H1 (cell line): ENCODE results near the gene RPSA. TPM values are rescaled to one million over a fixed set of nuclear protein-coding genes. Genes with fewer than 3 reads are reported as not detected.
A peak's percentile ranks its signal among the peaks of the same experiment; 100 is the strongest.

Experiments used
- CTCF ChIA-PET: fragments of 300-600 bp; sonication (Branson Sonifier 250); formaldehyde crosslinking; loops from one replicate; lab custom pipeline; 2021; ENCODE audit not compliant: partially characterized antibody; lab: Charles Lee
- POLR2A ChIA-PET: fragments of 300-600 bp; sonication (Branson Sonifier 250); formaldehyde crosslinking; loops from one replicate; lab custom pipeline; 2021; ENCODE audit warnings: inconsistent platforms; ENCODE audit not compliant: partially characterized antibody; lab: Charles Lee
- DNase-seq, 2 experiments: peaks; one replicate each; pipeline versions ENCODE4 v3.0.0 to v3.0.0-alpha.2; 2010 to 2022; ENCODE audit warnings: low spot score in 2 of 2, low read depth in 1 of 2, mixed read lengths in 1 of 2
- FAIRE-seq: peaks from 2 replicates; lab custom pipeline; 2011; peaks lifted over from hg19 to GRCh38; lab: Jason Lieb, UNC
- H2AFZ ChIP-seq: 2 replicates; pipeline ENCODE4 v1.8.1; 2012; ENCODE audit warnings: low read length, inconsistent platforms
- H2AK5ac ChIP-seq: 2 replicates; pipeline ENCODE4 v1.6.1; 2013; ENCODE audit warnings: low read depth, low read length
- H2BK120ac ChIP-seq: replicated peaks from 2 replicates; pipeline ENCODE3; 2013; ENCODE audit warnings: low read depth, low read length, inconsistent platforms
- H2BK12ac ChIP-seq: 2 replicates; pipeline ENCODE4 v1.6.1; 2013; ENCODE audit warnings: low read depth, low read length
- H2BK15ac ChIP-seq: 2 replicates; pipeline ENCODE4 v1.6.1; 2013; ENCODE audit warnings: low read length
- H2BK20ac ChIP-seq: 2 replicates; pipeline ENCODE4 v1.6.1; 2013; ENCODE audit warnings: low read length
- H2BK5ac ChIP-seq: 2 replicates; pipeline ENCODE4 v1.6.1; 2013; ENCODE audit warnings: low read depth, low read length
- H3K14ac ChIP-seq: 2 replicates; pipeline ENCODE4 v1.6.1; 2013; ENCODE audit warnings: inconsistent platforms; ENCODE audit not compliant: insufficient read length
- H3K18ac ChIP-seq: 2 replicates; pipeline ENCODE4 v1.6.1; 2013; ENCODE audit warnings: low read length; ENCODE audit errors: extremely low read depth
- H3K23ac ChIP-seq: 2 replicates; pipeline ENCODE4 v1.6.1; 2013; ENCODE audit warnings: inconsistent platforms; ENCODE audit not compliant: insufficient read length
- H3K23me2 ChIP-seq: 2 replicates; pipeline ENCODE4 v1.6.1; 2013; ENCODE audit warnings: low read depth, low read length
- H3K27ac ChIP-seq: 2 replicates; pipeline ENCODE4 v1.6.1; 2011; ENCODE audit warnings: low read depth, low read length, inconsistent platforms
- H3K27me3 ChIP-seq, 4 experiments: replicated peaks in 1 of 4; 1 replicate in 1 of 4; 2 replicates in 3 of 4; pipeline versions ENCODE4 v1.6.1 to v1.8.1; 2011 to 2013; ENCODE audit warnings: low read length in 3 of 4, mild to moderate bottlenecking in 3 of 4, inconsistent platforms in 2 of 4, mixed read lengths in 2 of 4, moderate library complexity in 1 of 4; ENCODE audit not compliant: control insufficient read depth in 3 of 4, insufficient read depth in 3 of 4; ENCODE audit errors: extremely low read depth in 1 of 4
- H3K36me3 ChIP-seq, 4 experiments: 2 replicates each; pipeline versions ENCODE4 v1.6.1 to v1.8.1; 2011 to 2013; ENCODE audit warnings: mild to moderate bottlenecking in 4 of 4, low read length in 3 of 4, moderate library complexity in 2 of 4, control low read depth in 1 of 4, inconsistent platforms in 1 of 4; ENCODE audit not compliant: insufficient read depth in 4 of 4, control insufficient read depth in 2 of 4
- H3K4ac ChIP-seq: replicated peaks from 2 replicates; pipeline ENCODE3; 2013; ENCODE audit warnings: low read length, low read depth, mixed read lengths, inconsistent platforms; ENCODE audit not compliant: insufficient read length
- H3K4me1 ChIP-seq, 4 experiments: replicated peaks in 1 of 4; 1 replicate in 1 of 4; 2 replicates in 3 of 4; pipeline versions ENCODE4 v1.6.1 to v1.8.1; 2011 to 2013; ENCODE audit warnings: low read length in 3 of 4, inconsistent platforms in 2 of 4, mixed read lengths in 1 of 4; ENCODE audit not compliant: insufficient read depth in 4 of 4, control insufficient read depth in 3 of 4
- H3K4me2 ChIP-seq, 2 experiments: 2 replicates each; pipeline versions ENCODE4 v1.6.1 to v1.8.1; 2011 to 2013; ENCODE audit warnings: low read depth in 2 of 2, low read length in 2 of 2, control low read depth in 1 of 2, inconsistent platforms in 1 of 2, mild to moderate bottlenecking in 1 of 2; ENCODE audit not compliant: insufficient read depth in 1 of 2
- H3K4me3 ChIP-seq, 4 experiments: fragments of 200-600, 300-600 bp in 1 of 4; sonication (generic), shearing (Covaris generic), sonication (Bioruptor Twin) in 1 of 4; 2 replicates each; pipeline versions ENCODE4 v1.5.1 to v1.8.1; 2011 to 2016; ENCODE audit warnings: low read length in 4 of 4, low read depth in 3 of 4, control low read depth in 2 of 4, inconsistent platforms in 2 of 4, mild to moderate bottlenecking in 2 of 4, mixed read lengths in 1 of 4, moderate library complexity in 1 of 4; ENCODE audit not compliant: insufficient read depth in 2 of 4; ENCODE audit errors: extremely low read depth in 1 of 4
- H3K56ac ChIP-seq: replicated peaks from 2 replicates; pipeline ENCODE3; 2013; ENCODE audit warnings: low read depth, mild to moderate bottlenecking, mixed read lengths, low read length, inconsistent platforms; ENCODE audit not compliant: insufficient read length
- H3K79me1 ChIP-seq: 2 replicates; pipeline ENCODE4 v1.6.1; 2013; ENCODE audit warnings: low read depth, low read length, control low read depth
- H3K79me2 ChIP-seq, 2 experiments: 2 replicates each; pipeline versions ENCODE4 v1.6.1 to v1.8.1; 2012 to 2013; ENCODE audit warnings: low read length in 2 of 2, mild to moderate bottlenecking in 2 of 2, inconsistent platforms in 1 of 2; ENCODE audit not compliant: insufficient read depth in 2 of 2, control insufficient read depth in 1 of 2
- H3K9ac ChIP-seq, 4 experiments: replicated peaks in 1 of 4; 1 replicate in 1 of 4; 2 replicates in 3 of 4; pipeline versions ENCODE4 v1.6.1 to v1.8.1; 2011 to 2013; ENCODE audit warnings: low read depth in 3 of 4, low read length in 3 of 4, control low read depth in 2 of 4, mild to moderate bottlenecking in 2 of 4, moderate library complexity in 2 of 4, inconsistent platforms in 1 of 4; ENCODE audit errors: extremely low read depth in 1 of 4
- H3K9me3 ChIP-seq, 2 experiments: 2 replicates each; pipeline versions ENCODE4 v1.6.1 to v1.8.1; 2012 to 2013; ENCODE audit warnings: mild to moderate bottlenecking in 2 of 2, moderate library complexity in 2 of 2, control low read depth in 1 of 2, inconsistent platforms in 1 of 2, low read depth in 1 of 2, low read length in 1 of 2, mixed read lengths in 1 of 2; ENCODE audit not compliant: insufficient read depth in 2 of 2
- H4K20me1 ChIP-seq, 2 experiments: replicated peaks in 1 of 2; 2 replicates each; pipeline versions ENCODE3 to v1.8.1; 2011 to 2013; ENCODE audit warnings: inconsistent platforms in 2 of 2, low read length in 2 of 2, mild to moderate bottlenecking in 1 of 2; ENCODE audit not compliant: insufficient read depth in 2 of 2, control insufficient read depth in 1 of 2
- H4K5ac ChIP-seq: 2 replicates; pipeline ENCODE4 v1.6.1; 2013; ENCODE audit warnings: low read length, low read depth, mixed read lengths, inconsistent platforms; ENCODE audit not compliant: insufficient read length
- H4K8ac ChIP-seq: 2 replicates; pipeline ENCODE4 v1.8.0; 2013; ENCODE audit warnings: mild to moderate bottlenecking, moderate library complexity, low read length, inconsistent platforms; ENCODE audit not compliant: insufficient read depth; ENCODE audit errors: extremely low read depth
- H4K91ac ChIP-seq: replicated peaks from 2 replicates; pipeline ENCODE3; 2013; ENCODE audit warnings: low read length, mixed read lengths, inconsistent platforms; ENCODE audit not compliant: insufficient read length
- BCL11A ChIP-seq, 2 experiments: IDR thresholded peaks; one replicate each; pipeline ENCODE4 v1.6.1; 2011; ENCODE audit warnings: low read depth in 2 of 2, low read length in 2 of 2, mild to moderate bottlenecking in 2 of 2
- CHD1 ChIP-seq: IDR thresholded peaks from 2 replicates; pipeline ENCODE4 v1.6.1; 2012; ENCODE audit warnings: low read depth, low read length, improper control_type of control experiment
- PHF8 ChIP-seq: fragments of 200-600 bp; sonication (generic); conservative IDR thresholded peaks from 2 replicates; pipeline ENCODE4 v1.7.1; 2012; ENCODE audit warnings: low read depth, mild to moderate bottlenecking, inconsistent platforms, low read length, moderate library complexity
- SAP30 ChIP-seq: fragments of 300-600 bp; sonication (generic); IDR thresholded peaks from 2 replicates; pipeline ENCODE4 v1.7.1; 2012; ENCODE audit warnings: low read length, moderate library complexity, mild to moderate bottlenecking, inconsistent platforms; ENCODE audit not compliant: insufficient read depth, insufficient replicate concordance
- SRF ChIP-seq: IDR thresholded peaks from 2 replicates; pipeline ENCODE4 v1.6.1; 2011; ENCODE audit warnings: mild to moderate bottlenecking, low read depth, low read length, moderate library complexity
- TAF1 ChIP-seq: IDR thresholded peaks from 2 replicates; pipeline ENCODE4 v1.6.1; 2011; ENCODE audit warnings: mild to moderate bottlenecking, low read depth, low read length
- TBP ChIP-seq: IDR thresholded peaks from 2 replicates; pipeline ENCODE4 v1.6.1; 2011; ENCODE audit warnings: low read depth, low read length, improper control_type of control experiment
- WGBS, 2 experiments: shearing (Covaris generic) in 1 of 2; methylation state at CpG; one replicate each; pipeline versions ENCODE4 v1.1.6 to v1.1.7; 2013 to 2015; ENCODE audit warnings: low lambda C conversion rate in 2 of 2, mixed read lengths in 2 of 2, inconsistent platforms in 1 of 2, low coverage in 1 of 2, missing lambda C conversion rate in 1 of 2; ENCODE audit not compliant: insufficient replicate concordance in 2 of 2, insufficient coverage in 1 of 2, insufficient read length in 1 of 2; ENCODE audit errors: extremely low coverage in 1 of 2, missing lambda C conversion rate in 1 of 2; 5-methylcytosine and 5-hydroxymethylcytosine counted together
- long read RNA-seq, 2 experiments: library from RNA in 1 of 2; library from capped mRNA in 1 of 2; stranded (forward); transcript quantifications; one replicate each; pipeline ENCODE4 v2.0.0, GENCODE V29; 2021; ENCODE audit warnings: inconsistent platforms in 1 of 2
- polyA minus RNA-seq, 3 experiments: library from RNA; depleted of rRNA, polyadenylated mRNA; stranded (reverse); fragments of >200 nt; gene quantifications; 1 replicate in 2 of 3; 2 replicates in 1 of 3; pipeline ENCODE4 v1.2.3, GENCODE V29; 2011
- polyA plus RNA-seq, 7 experiments: library from polyadenylated mRNA; depleted of rRNA in 3 of 7; stranded (reverse) in 5 of 7; unstranded in 2 of 7; fragments of >200 nt in 5 of 7; fragments of 200-250 nt in 2 of 7; gene quantifications; 1 replicate in 5 of 7; 2 replicates in 1 of 7; 4 replicates in 1 of 7; pipeline versions ENCODE4 v1.2.1 to v1.2.3, GENCODE V29; 2011 to 2013; ENCODE audit warnings: missing spikeins in 2 of 7, mixed read lengths in 2 of 7
- total RNA-seq: library from RNA; stranded (reverse); fragmentation: NEBNext Ultra II Directional; extraction: Animal tissue kit (Norgen Biotek cat#: 25700); gene quantifications from 2 replicates; pipeline ENCODE4 v1.2.1, GENCODE V29; 2021

The RPSA gene
- total RNA-seq = 2,661 and 2,701 TPM in 2 replicates
- 6,179 and 7,468 TPM in 2 replicates for polyA plus RNA-seq (2011; rRNA removed)
- 5,894 TPM for polyA plus RNA-seq (2011; cell fraction: cytosol; rRNA removed)
- 4,842 TPM for polyA plus RNA-seq (2011; cell fraction: nucleus; rRNA removed)
- polyA plus RNA-seq (2012, experiment 1 of 2) = 3,669 to 3,863 TPM (median 3,701 TPM) in 4 replicates
- 4,373 TPM for polyA plus RNA-seq (2012, experiment 2 of 2)
- 2,392 TPM for polyA plus RNA-seq (2013, experiment 1 of 2)
- 2,410 TPM for polyA plus RNA-seq (2013, experiment 2 of 2)
- polyA minus RNA-seq (2011; rRNA and poly(A)+ RNA removed) = 2,760 and 3,109 TPM in 2 replicates
- polyA minus RNA-seq (2011; cell fraction: cytosol; rRNA and poly(A)+ RNA removed) = 967 TPM
- 1,051 TPM for polyA minus RNA-seq (2011; cell fraction: nucleus; rRNA and poly(A)+ RNA removed)
- long read RNA-seq, experiment 1, transcript RPSA-207 (5 exons, 1,227 nt) = minor isoform, 39 of 3,006 reads
- long read RNA-seq, experiment 1, transcript RPSA-201 (7 exons, 1,171 nt) = major isoform, 1,929 of 3,006 reads
- long read RNA-seq, experiment 1, partial matches to known transcripts = 424 of 3,006 reads
- long read RNA-seq, experiment 1, other reads (novel, unspliced or antisense) = 605 of 3,006 reads
- long read RNA-seq, experiment 2, transcript RPSA-201 (7 exons, 1,171 nt) = major isoform, 1,763 of 1,920 reads
- long read RNA-seq, experiment 2, partial matches to known transcripts = 15 of 1,920 reads
- long read RNA-seq, experiment 2, other reads (novel, unspliced or antisense) = 136 of 1,920 reads

GRCh38 chr3:39406368-39407258 lies at the start of gene RPSA:
Gene RPSA (plus strand): TSS chr3:39406720. CDS start chr3:39407654, 934 bp downstream.
- H3K56ac ChIP-seq = peak within 1 kb of the TSS; percentile 91
- peaks cover 17 to 22% of the 10 kb centered on the region in 2 experiments for H4K20me1 ChIP-seq
- no peak within 1 kb of the TSS for H3K23ac ChIP-seq
- peak within 1 kb of the TSS; percentile 95 for H3K27ac ChIP-seq
- H3K4me3 ChIP-seq = peak within 1 kb of the TSS; percentile 68 to 94 (median 86)
- H3K79me1 ChIP-seq = 0 out of 2 replicates have a peak, but pooled peaks cover 6% of the 10 kb centered on the region
- H3K36me3 ChIP-seq = peaks cover 28 to 46% (median 35%) of the 10 kb centered on the region in 4 experiments
- H2BK12ac ChIP-seq = no peak within 1 kb of the TSS
- peak within 1 kb of the TSS; percentile 98 for H4K91ac ChIP-seq
- WGBS, 2 experiments = 1% methylated on average over 63 of the region's 63 CpGs; no CpG with 5 or more reads in 1 of the 2 experiments
- H2AFZ ChIP-seq = no peak within 1 kb of the TSS
- ChIA-PET POLR2A (interaction anchor here (0.6 to 33.7 kb wide), 36 partner anchors 3 to 1050 kb away, joined by 3 to 771 read pairs (median 4); partner anchors contain the start of genes RPL14, RPSA and SLC25A38), CTCF (interaction anchor here (0.8 to 4.3 kb wide), 6 partner anchors 10 to 210 kb away, joined by 3 to 30 read pairs (median 5); no protein-coding TSS in a partner anchor)
- FAIRE-seq = peak; percentile 68
- peak; percentile 93 to 96 for DNase-seq
- peaks cover 8 to 38% of the 10 kb centered on the region in 2 experiments; a peak in 3 of 4 replicates for H3K79me2 ChIP-seq
- H3K18ac ChIP-seq = peak within 1 kb of the TSS; percentile 97
- peaks cover 9% of the 10 kb centered on the region for H3K23me2 ChIP-seq
- H3K9ac ChIP-seq = peak within 1 kb of the TSS; percentile 85 to 98 (median 95)
- H3K9me3 ChIP-seq = no peaks in the 10 kb centered on the region
- H4K5ac ChIP-seq = peak within 1 kb of the TSS; percentile 88
- peak within 1 kb of the TSS; percentile 45 for H2BK120ac ChIP-seq
- no peak within 1 kb of the TSS for H3K14ac ChIP-seq
- peak within 1 kb of the TSS; percentile 91 to 95 for H3K4me2 ChIP-seq
- H4K8ac ChIP-seq = peak within 1 kb of the TSS; percentile 97
- H3K27me3 ChIP-seq = no peaks in the 10 kb centered on the region
- H2BK20ac ChIP-seq = no peak within 1 kb of the TSS
- no peak within 1 kb of the TSS for H2BK15ac ChIP-seq
- peak within 1 kb of the TSS; percentile 98 for H3K4ac ChIP-seq
- peak within 1 kb of the TSS; percentile 98 for H2BK5ac ChIP-seq
- H3K4me1 ChIP-seq = peaks cover 10 to 14% (median 11%) of the 10 kb centered on the region in 4 experiments
- H2AK5ac ChIP-seq = peak within 1 kb of the TSS; percentile 11; the same call in 1 of the 2 replicates
- no peak for TF ChIP-seq SRF
- TF ChIP-seq CHD1 = peak; percentile 33
- peak; percentile 8 for TF ChIP-seq SAP30
- peak; percentile 98 for TF ChIP-seq PHF8
- peak; percentile 99 for TF ChIP-seq TAF1
- TF ChIP-seq TBP = peak; percentile 98
- TF ChIP-seq BCL11A (IDR thresholded peaks at IDR 0.05; ENCODE audit: low read depth in 2 of 2, low read length in 2 of 2) = no peak
